ENCODE data around the gene SPAAR. TPM values are rescaled to one million over a fixed set of nuclear protein-coding genes. Genes with fewer than 3 reads are reported as not detected.
"Not testable (repeated sequence)": the region's sequence is repeated elsewhere in the genome, so short reads cannot be mapped to it uniquely, and the experiment has no call there.

The SPAAR gene
- total RNA-seq, 1 donor from 2014 or later: not detected

DNA sequence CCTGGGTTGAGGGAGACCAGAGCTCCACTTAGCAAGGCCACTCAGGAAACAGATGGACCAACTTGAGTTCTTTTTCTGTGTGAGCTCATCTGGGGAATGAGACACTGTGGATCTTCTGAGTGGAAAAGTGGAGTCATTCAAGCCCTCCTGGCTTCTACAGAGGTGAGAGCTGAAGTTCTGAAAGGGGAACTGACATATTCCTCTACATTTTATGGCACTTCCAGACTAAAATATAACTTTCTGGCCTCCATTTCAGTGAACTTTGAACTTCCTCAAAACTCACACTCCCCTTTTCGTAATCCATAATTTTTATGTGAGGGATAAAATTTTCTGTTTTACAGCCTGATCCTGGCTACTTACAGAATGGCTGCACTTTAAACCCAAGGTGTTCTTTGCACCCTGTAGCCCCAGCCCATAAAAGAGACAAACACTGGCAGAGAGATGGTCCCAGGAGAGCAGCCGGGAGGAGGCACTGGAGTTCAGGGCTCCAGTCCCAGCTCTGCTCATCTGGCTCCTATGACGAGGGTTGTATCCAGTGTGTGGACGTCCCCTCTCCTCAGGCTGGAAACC is 10.8 kb downstream of the SPAAR start:
- intact Hi-C loops (cut with micrococcal nuclease): no loop called here

DNA sequence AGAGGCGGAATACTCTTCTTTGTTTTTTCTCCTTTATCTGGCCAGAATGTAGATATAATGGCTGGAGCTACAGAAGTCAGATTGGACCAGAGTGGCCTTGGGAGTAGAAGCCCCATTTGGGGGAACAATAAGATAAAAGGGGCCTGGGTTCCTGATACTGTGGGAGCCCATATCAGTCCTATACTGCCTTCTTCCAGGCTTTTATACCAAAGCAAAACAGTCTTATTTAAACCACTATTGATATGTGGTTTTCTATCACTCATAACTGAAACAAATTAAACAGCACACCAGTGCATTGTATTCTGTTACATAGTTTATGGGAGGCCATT is 14.3 kb downstream of the SPAAR start:
- intact Hi-C loops (cut with micrococcal nuclease): no loop called here

DNA sequence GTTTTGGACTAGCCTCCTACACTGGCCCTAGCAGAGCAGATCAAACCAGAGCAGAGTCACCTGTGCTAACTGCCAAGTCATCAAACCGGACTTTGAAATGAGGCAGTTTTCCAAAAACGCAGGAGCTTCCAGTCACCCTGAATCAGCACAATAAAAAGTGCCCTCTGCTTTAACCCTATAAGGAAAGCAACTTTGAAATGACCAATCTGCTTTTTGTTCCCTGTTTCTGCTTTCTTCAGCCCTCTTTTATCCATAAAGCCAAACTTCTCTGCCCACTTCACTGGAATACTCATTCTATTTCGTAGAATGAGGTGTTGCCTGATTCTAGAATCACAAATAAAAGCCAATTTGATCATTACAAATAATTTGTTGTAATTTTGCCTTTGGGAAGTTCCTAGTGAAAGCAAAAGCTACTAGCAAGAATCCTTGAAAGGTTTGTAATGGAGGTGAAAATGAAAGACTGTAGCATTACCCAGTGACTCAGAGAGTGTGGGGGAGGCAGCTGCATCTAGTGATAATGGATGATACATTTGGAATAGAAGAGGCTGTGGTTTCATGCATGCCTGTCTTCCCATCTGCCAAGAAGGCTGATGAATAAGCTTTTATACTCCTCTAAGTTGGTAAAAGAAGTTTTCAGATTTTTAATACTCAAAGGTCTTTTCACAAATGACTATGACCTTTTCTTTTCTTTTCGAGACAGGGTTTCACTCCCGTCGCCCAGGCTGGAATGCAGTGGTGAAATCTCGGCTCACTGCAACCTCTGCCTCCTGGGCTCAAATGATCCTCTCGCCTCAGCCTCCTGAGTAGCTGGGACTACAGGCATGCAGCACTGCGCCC is 14.9 kb downstream of the SPAAR start:
- intact Hi-C loops (cut with micrococcal nuclease): no loop called here

DNA sequence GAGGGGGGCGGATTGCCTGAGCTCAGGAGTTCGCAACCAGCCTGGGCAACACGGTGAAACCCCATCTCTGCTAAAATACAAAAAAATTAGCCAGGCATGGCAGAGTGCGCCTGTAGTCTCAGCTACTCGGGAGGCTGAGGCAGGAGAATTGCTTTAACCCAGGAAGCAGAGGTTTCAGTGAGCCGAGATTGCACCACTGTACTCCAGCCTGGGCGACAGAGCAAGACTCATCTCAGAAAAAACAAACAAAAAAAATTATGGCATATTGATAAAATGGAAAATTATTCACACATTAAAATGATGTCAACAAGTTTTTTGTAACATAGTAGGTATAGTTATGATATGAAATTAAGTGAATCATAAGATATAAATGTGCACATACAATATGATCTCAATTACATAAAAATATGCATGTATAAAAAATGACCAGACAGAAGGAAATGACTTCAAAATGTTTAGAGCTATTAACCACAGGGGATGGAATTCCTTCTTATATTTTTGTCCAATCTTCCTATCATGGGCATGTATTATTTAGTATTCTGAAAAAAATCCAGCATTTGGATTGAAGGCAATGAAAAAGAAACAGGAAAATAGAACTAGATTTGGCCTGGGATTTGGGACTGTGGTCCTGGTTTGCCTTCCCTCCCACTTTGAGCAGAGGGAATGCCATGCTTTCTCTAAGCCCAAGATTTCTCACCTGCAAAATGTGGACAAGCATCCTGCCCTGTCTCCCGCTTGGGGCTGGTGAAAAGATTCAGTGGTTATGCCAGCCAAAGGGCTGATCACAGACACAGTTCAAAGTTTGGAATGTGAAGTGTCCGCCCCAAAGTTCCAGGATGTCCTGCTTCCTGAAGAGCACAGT is 19.5 kb downstream of the SPAAR start:
- intact Hi-C loops (cut with micrococcal nuclease): no loop called here

DNA sequence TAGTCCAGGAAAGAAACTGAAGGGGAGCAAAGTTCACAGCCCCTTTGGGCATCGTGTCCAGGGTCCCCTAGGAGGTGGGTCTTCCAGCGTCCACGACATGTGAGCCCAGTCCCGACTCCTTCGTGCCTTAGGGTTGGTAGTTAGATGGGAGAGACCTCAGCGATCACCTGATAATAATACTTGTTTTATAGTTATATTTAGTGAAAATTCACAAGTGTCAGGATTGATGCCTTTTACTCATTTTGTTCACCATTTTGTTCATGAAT is 20.1 kb downstream of the SPAAR start:
- intact Hi-C loops (cut with micrococcal nuclease): no loop called here

DNA sequence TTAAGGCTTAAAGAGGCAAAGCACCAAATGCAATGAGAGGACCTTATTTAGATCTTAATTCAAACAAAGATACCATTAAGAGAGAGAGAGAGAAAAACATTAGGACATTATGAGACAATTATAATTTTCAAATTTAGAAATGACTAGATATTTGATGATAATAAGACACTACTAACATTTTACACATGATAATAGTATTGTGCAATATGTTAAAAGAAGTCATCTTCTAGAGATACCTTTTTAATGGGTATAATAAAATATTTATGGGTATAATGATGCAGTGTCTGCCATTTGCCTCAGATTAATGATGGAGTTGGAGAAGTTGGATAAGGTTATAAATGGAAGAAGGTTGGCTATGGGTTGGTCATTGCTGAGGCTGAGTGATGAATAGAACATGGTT is 21.2 kb downstream of the SPAAR start:
- intact Hi-C loops (cut with micrococcal nuclease): no loop called here

DNA sequence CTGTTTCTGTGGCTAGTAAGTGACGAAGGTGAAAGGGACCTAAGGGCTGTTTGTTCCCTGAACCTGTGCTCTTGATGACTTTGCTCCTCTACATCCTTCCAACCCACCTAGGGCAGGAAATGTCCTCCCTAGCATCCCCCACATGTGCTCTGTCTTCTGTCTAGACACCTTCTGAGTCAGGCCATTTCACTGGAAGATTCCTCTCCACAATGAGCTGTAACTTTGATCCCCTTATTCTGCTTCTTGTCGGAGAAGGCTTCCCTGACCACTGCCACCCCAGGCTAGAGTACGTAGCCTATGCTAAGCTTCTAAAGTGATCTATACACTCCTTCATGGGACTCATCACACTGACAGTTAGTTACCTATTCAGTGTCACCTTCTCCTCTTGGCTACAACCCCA is 21.7 kb downstream of the SPAAR start:
- intact Hi-C loops (cut with micrococcal nuclease): no loop called here

DNA sequence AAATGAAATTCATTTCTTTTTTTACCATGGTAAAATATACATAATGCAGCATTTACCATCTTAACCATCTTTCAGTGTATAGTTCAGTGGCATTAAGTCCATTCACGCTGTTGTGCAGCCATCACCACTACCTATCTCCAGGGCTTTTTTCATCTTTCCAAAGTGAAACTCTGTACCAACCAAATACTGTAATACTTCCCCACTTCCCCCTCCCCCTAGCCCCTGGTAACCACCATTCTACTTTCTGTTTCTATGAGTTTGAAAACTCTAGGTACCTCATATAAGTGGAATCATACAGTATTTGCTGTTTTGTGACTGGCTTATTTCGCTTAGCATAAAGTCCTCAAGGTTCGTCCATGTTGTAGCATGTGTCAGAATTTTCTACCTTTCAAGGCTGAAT is 23.4 kb downstream of the SPAAR start:
- intact Hi-C loops (cut with micrococcal nuclease): no loop called here

DNA sequence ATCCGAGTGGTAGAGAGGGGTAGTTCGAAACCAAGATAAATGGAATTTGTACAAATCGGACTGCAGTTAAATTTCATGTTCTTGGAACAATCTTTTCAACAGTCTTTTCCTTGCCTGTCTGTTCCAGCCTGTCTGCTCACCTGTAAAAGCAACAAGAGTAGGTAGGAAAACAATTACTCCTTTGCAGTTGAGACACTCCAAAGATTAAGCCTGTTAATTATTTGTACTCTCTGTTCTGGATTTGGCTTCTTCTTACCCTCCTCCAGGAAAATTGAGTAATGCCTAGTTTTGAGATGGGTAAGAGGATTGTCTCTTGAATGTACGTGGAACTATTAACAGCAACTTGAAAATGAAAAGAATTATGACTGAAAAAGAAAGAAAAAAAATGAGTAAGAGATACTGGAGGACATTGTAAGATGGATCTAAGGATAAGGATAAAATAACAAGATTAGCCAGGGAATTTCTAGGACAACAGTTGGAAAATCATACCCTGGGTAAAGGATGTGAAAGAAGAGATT is 24.3 kb downstream of the SPAAR start:
- intact Hi-C loops (cut with micrococcal nuclease): no loop called here

DNA sequence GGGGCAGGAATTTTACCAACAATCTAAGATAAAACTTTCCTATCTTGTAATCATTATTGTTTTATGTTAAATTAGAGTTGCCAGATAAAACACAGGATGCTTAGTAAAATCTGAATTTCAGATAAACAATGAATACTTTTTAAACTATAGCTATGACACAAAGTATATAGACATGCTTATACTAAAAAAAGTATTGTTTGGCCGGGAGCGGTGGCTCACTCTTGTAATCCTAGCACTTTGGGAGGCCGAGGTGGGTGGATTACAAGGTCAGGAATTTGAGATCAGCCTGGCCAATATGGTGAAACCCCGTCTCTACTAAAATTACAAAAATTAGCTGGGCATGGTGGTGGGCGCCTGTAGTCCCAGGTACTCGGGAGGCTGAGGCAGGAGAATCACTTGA is 24.8 kb downstream of the SPAAR start:
- intact Hi-C loops (cut with micrococcal nuclease): not testable (repeated sequence)

DNA sequence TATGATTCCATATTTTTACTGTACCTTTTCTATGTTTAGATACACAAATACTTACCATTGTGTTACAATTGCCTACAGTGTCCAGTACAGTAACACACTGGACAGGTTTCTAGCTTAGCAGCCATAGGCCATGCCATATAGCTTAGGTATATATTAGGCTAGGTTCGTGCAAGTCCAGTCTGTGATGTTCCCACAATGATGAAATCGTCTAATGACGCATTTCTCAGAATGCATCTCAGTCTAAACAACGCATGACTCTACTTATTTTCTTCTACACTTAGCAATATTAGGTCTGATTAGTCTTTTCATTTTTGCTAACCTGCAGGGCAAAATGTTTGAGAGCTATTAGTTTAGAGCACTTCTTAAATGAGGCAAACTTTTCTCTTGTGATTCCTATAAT is 26.0 kb downstream of the SPAAR start:
- intact Hi-C loops (cut with micrococcal nuclease): no loop called here

DNA sequence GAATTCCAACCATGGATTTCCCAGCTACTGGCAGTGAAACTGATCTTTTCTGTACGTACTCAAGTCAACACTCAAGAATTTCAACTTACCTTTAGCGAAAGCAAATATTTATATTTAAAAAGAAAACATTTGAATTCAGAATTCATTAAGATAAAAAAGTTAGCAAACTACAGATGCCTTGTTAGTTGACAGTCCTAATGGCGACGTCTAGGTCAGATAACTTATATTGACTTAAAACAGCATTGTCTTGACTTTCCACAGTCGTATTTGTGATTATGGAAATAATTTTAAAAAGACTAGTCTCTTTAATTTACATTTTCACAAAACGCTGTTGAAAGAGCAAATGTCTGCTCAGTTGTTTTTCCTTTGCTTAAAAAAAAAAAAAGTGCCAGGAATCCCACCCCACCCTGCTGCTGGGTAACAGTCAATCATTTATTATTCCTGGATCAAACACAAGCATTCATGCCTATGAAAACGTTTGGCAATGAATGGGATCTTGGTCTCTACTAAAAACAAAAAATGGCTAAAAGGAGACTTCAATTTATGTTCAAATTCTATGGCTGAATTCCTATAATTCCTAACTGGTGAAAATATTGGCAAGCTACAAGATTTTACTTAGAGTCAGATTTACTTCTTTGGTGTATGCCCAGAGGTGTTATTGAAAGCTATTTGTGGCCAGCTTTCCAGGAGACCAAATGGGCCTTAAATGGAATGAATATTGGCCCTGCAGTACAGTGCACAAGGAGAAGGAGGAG is 26.6 kb downstream of the SPAAR start:
- intact Hi-C loops (cut with micrococcal nuclease): no loop called here

DNA sequence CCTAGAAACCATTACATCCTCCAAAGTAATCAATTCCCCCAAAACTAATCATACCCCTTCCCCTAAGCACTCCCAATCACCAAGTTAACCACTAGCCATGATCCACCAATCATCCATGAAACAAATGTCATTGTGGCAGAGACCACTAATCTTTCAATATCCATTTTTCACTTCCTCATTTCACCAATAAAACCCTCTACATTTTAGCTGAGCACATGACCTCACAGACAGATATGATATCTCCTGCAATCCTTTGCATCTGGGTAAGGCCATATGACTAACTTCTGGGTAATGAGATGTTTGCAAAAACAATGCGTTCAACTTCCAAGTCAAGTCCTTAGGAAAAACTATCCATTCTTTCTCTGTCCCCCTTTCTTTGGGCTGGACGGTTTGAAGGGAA is 27.9 kb downstream of the SPAAR start:
- intact Hi-C loops (cut with micrococcal nuclease): no loop called here

DNA sequence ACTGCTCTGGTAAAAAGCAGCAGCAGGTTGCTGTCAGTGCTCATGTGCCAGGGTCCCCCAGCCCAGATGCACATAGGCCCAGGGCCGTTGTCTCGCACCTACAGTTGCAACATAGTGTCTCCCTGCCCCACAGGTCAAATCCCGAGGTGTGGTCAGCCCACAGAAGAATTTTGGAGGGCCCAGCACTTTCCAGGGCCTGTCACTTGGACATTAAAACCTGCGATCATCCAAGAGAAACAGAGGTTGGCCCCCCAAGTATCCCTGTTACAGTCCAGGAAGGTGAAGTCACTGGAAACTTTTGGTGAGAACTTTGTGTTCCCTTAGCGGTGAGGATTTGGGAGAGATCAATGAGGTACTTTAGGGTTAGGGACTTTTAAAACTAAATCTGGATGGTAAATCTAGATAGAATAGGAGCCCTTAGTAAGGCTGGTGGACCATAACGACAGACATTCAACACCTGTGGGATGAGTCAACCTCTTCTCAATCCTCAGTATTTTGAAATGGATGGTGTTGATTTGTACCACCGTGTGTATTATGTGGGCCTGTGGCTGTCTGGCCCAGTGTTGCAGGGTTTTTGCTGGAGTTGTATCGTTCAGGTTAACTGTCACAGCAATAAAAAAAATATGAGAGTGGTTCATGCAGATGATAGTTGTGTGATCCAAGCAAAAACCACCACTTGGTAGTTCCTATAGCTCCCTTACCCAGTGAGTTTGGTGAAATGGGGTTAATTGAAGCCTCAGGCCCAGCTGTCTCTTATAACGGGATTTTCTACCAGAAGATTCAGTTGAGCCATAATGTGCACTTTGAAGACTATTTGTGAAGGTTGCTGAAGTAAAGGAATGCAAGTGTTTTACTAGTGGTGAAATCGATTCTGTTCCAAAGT is 29.4 kb downstream of the SPAAR start:
- intact Hi-C loops (cut with micrococcal nuclease): no loop called here

DNA sequence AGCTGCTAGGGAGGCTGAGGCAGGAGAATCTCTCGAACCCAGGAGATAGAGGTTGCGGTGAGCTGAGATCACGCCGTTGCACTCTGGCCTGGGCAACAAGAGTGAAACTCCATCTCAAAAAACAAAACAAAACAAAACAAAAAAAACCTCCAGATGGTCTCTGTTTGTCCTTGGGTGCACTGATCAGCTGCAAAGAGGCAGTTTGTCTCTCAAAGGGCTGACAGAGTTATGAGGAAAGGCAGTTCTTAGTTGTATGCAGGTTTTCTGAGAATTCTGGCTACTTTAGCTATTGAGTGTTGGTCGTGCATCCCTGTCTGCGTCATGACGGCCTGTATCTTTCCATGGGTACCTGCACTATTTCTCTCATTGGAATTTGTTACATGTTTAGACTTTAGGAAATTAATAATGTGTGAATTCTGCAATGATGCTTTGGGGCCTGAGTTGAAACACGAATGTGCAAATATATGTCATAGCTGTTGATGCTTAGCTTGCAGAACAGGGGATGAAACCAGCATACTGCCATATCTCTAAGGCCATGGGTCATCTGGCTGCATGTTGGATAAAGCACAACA is 30.5 kb downstream of the SPAAR start:
- intact Hi-C loops (cut with micrococcal nuclease): no loop called here

DNA sequence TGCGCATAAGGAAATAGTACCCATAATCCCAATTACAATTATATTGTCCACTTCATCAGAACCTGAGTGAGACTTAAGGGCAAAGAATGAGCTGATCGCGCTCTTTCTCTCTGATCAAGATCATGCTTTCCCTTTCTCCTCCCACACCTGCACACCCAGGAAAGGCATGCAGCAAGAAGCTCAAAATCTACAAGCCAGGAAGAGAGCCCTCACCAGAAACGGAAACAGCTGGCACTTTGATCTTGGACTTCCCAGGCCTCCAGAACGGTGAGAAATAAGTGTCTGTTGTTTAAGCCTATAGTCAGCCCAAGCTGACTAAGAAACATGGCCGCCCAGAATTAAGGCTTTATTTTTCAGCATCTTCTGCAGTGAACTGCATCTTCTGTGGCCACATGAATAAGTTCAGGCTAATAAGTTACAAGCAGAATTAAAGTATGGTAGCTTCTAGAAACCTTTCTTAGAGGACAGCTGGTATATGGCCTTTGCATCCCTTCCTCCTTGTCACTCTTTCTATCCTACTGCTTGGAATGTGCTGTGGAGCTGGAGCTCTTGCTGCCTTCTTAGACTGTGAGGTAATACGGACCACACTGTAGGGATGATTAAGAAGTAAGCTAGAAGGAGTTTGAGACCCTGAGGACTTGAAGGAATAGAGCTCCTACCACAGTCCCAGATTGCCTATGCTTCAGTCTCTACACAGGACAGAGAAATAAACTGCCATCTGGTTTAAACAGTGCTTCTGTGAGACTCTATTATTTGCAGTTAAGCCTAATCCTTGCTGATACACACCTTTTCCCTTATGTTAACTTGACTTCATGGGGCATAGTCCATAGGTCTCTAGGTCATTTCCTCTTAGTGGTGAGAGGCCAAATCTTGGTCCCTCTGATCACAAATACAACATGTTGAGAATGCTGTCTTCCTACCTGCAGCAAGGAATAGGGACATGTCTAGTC is 31.4 kb downstream of the SPAAR start:
- intact Hi-C loops (cut with micrococcal nuclease): no loop called here

DNA sequence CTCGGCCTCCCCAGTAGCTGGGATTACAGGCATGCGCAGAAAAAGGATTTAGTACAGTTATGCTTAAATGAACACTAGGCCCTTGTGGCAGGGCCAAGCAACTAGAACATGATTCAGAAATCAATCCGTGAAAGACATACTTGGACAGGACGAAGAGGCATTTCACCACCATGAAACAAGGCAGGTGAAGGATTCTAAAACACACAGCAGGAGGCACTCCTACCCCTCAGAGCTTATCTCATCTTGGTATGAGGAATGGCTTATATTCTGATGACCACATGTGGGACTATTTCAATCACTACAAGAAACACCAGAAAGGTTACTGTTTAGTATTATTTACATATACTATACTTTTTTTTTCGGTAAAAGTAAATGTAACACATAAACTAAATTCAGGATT is 33.0 kb downstream of the SPAAR start:
- intact Hi-C loops (cut with micrococcal nuclease): no loop called here

DNA sequence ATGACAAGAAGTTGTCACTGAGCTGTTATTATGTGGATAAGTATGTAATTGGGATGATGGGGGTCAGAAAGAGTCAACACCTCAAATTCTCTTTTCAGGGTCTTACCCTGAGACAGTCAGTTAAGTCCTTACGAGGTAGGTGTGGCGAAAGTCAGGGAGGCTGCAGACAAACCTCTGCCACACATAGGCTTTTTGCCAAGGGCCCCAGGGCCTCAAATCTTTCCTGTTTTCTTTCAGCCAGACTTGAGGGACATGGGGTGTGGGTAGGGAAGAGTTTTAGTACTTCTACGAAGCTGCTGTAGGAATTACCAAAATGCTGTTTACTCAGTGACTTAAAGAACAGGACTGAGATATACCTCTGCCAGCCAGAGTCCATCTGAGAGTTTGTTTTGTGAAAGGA is 34.9 kb downstream of the SPAAR start:
- intact Hi-C loops (cut with micrococcal nuclease): no loop called here

DNA sequence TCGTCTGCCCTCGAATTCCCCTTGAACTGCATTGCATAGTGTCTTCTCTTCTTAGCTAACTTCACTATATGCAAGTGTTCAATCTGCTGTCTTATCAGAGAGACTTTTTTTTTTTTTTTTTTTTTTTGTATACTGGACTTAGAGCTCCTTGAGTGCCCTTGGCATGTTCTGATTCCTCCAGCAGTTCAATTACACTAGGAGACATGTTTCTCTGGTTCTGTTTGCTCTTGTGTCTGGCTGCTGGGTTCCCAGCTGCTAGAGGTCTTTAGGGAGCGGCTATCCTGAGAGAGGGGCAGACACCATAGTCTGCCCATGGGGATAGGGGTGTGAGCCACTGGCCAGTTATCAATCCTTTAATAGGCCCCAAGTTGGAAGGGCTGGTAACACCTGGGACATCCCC is 35.6 kb downstream of the SPAAR start:
- intact Hi-C loops (cut with micrococcal nuclease): loop anchor here (1.0 kb wide), 1 partner anchor 42 kb away; no protein-coding TSS in a partner anchor
